HEK293 (cell line): Measurements from ENCODE around the gene IL11RA.

Source experiments
- BCL11A ChIP-seq: fragments of 450-650 bp; formaldehyde crosslinking; IDR thresholded peaks from 2 replicates; pipeline ENCODE4 v1.5.1; 2016; ENCODE audit warnings: low read depth, missing biosample characterization, missing genetic modification characterization
- KLF1 ChIP-seq: fragments of 450-650 bp; formaldehyde crosslinking; IDR thresholded peaks from 2 replicates; pipeline ENCODE4 v1.5.1; 2016; ENCODE audit warnings: missing biosample characterization, missing genetic modification characterization
- PBX3 ChIP-seq: sonication (generic); formaldehyde crosslinking; IDR thresholded peaks from 2 replicates; pipeline ENCODE4 v1.8.1; 2022; ENCODE audit warnings: mild to moderate bottlenecking, moderate library complexity, missing genetic modification reagents
- SP2 ChIP-seq: fragments of 450-650 bp; formaldehyde crosslinking; IDR thresholded peaks from 2 replicates; pipeline ENCODE4 v1.5.1; 2016; ENCODE audit warnings: missing biosample characterization, missing genetic modification characterization
- SP3 ChIP-seq: fragments of 450-650 bp; formaldehyde crosslinking; IDR thresholded peaks from 2 replicates; pipeline ENCODE4 v1.5.1; 2016; ENCODE audit warnings: missing biosample characterization, missing genetic modification characterization
- SP7 ChIP-seq: fragments of 450-650 bp; formaldehyde crosslinking; IDR thresholded peaks from 2 replicates; pipeline ENCODE4 v1.5.1; 2016; ENCODE audit warnings: missing biosample characterization, missing genetic modification characterization
- TSHZ1 ChIP-seq: fragments of 450-650 bp; formaldehyde crosslinking; IDR thresholded peaks from 2 replicates; pipeline ENCODE4 v1.5.1; 2016; ENCODE audit warnings: missing biosample characterization, missing genetic modification characterization, borderline replicate concordance
- ZBTB11 ChIP-seq: fragments of 450-650 bp; formaldehyde crosslinking; conservative IDR thresholded peaks from 2 replicates; pipeline ENCODE4 v1.5.1; 2016; ENCODE audit warnings: low read depth, missing biosample characterization, missing genetic modification characterization
- ZBTB17 ChIP-seq: fragments of 450-650 bp; formaldehyde crosslinking; IDR thresholded peaks from 2 replicates; pipeline ENCODE4 v1.5.1; 2016; ENCODE audit warnings: missing biosample characterization, missing genetic modification characterization
- ZFHX2 ChIP-seq: fragments of 450-650 bp; formaldehyde crosslinking; conservative IDR thresholded peaks from 2 replicates; pipeline ENCODE4 v1.5.1; 2016; ENCODE audit warnings: missing biosample characterization, missing genetic modification characterization
- ZNF18 ChIP-seq: fragments of 450-650 bp; formaldehyde crosslinking; IDR thresholded peaks from 2 replicates; pipeline ENCODE4 v1.5.1; 2016; ENCODE audit warnings: missing biosample characterization, missing genetic modification characterization
- ZNF19 ChIP-seq: fragments of 450-650 bp; formaldehyde crosslinking; IDR thresholded peaks from 2 replicates; pipeline ENCODE4; 2016; ENCODE audit warnings: missing biosample characterization, missing genetic modification characterization, low read depth
- ZNF2 ChIP-seq: fragments of 450-650 bp; formaldehyde crosslinking; IDR thresholded peaks from 2 replicates; pipeline ENCODE4 v1.5.1; 2016; ENCODE audit warnings: missing biosample characterization, missing genetic modification characterization
- ZNF266 ChIP-seq: fragments of 450-650 bp; formaldehyde crosslinking; IDR thresholded peaks from 2 replicates; pipeline ENCODE4 v1.5.1; 2016; ENCODE audit warnings: missing biosample characterization, missing genetic modification characterization, low read depth
- ZNF423 ChIP-seq: fragments of 450-650 bp; formaldehyde crosslinking; IDR thresholded peaks from 2 replicates; pipeline ENCODE4 v1.5.1; 2016; ENCODE audit warnings: missing biosample characterization, missing genetic modification characterization
- ZNF48 ChIP-seq: fragments of 450-650 bp; formaldehyde crosslinking; IDR thresholded peaks from 2 replicates; pipeline ENCODE4 v1.5.1; 2016; ENCODE audit warnings: missing biosample characterization, missing genetic modification characterization
- ZNF510 ChIP-seq: fragments of 450-650 bp; formaldehyde crosslinking; IDR thresholded peaks from 2 replicates; pipeline ENCODE4 v1.5.1; 2018; ENCODE audit warnings: mild to moderate bottlenecking, missing genetic modification characterization, missing biosample characterization; ENCODE audit not compliant: insufficient replicate concordance
- ZNF518A ChIP-seq: fragments of 450-650 bp; formaldehyde crosslinking; conservative IDR thresholded peaks from 2 replicates; pipeline ENCODE4 v1.5.1; 2016; ENCODE audit warnings: low read depth, missing biosample characterization, missing genetic modification characterization
- ZNF600 ChIP-seq: fragments of 450-650 bp; formaldehyde crosslinking; IDR thresholded peaks from 2 replicates; pipeline ENCODE4 v1.5.1; 2016; ENCODE audit warnings: missing biosample characterization, missing genetic modification characterization
- ZNF660 ChIP-seq: fragments of 450-650 bp; IDR thresholded peaks from 2 replicates; pipeline ENCODE4 v1.5.1; 2018; ENCODE audit warnings: missing biosample characterization, mild to moderate bottlenecking, missing genetic modification characterization
- ZNF768 ChIP-seq: fragments of 450-650 bp; formaldehyde crosslinking; IDR thresholded peaks from 2 replicates; pipeline ENCODE4 v1.5.1; 2018; ENCODE audit warnings: missing biosample characterization, mild to moderate bottlenecking, missing genetic modification characterization

The IL11RA gene

GRCh38 chr9:34611811-34612787 is 39.9 kb upstream of the IL11RA start, which contains the start of gene RPP25L (continued):
- TF ChIP-seq ZNF518A, result no peak
- no peak for TF ChIP-seq ZNF18 (tag by site-specific recombination)
- TF ChIP-seq BCL11A (tag by site-specific recombination), result 0 out of 2 replicates have a peak, but pooled peaks have one; percentile 21
- no peak for TF ChIP-seq TSHZ1
- TF ChIP-seq ZNF266, result no peak
- peak; percentile 63 for TF ChIP-seq ZFHX2 (tag by site-specific recombination)
- TF ChIP-seq ZNF768 (tag by site-specific recombination), result no peak
- TF ChIP-seq ZBTB17 (tag by site-specific recombination), result 0 out of 2 replicates have a peak, but pooled peaks have one; percentile 14
- 0 out of 2 replicates have a peak, but pooled peaks have one; percentile 32 for TF ChIP-seq ZBTB11
- TF ChIP-seq ZNF48, result no peak
- TF ChIP-seq PBX3, result no peak
- TF ChIP-seq SP2 (tag by site-specific recombination), result peak; percentile 86
- TF ChIP-seq SP7 (tag by site-specific recombination), result peak; percentile 36; the same call in 1 of the 2 replicates
- TF ChIP-seq SP3 (tag by site-specific recombination), result peak; percentile 65
- 0 out of 2 replicates have a peak, but pooled peaks have one; percentile 28 for TF ChIP-seq KLF1 (tag by site-specific recombination)
- TF ChIP-seq ZNF600 (tag by site-specific recombination), result peak; percentile 93
- no peak for TF ChIP-seq ZNF19 (tag by site-specific recombination)
- no peak for TF ChIP-seq ZNF2 (tag by site-specific recombination)
- TF ChIP-seq ZNF660 (tag by site-specific recombination), result peak; percentile 52
- no peak for TF ChIP-seq ZNF510
- TF ChIP-seq ZNF423 (tag by site-specific recombination), result peak; percentile 34; the same call in 1 of the 2 replicates
